HCT116 (cell line): ENCODE results near the gene CHRND. TPM values are rescaled to one million over a fixed set of nuclear protein-coding genes. Genes with fewer than 3 reads are reported as not detected.

Experiments used
- ATAC-seq: fragments of 200-7000 bp; cut with Tn5 transposase; 2 replicates; pipeline ENCODE4 v1.9.1; 2020; ENCODE audit warnings: mild to moderate bottlenecking, moderate library complexity
- BruUV-seq: library from RNA; stranded (reverse); fragments of 400-500 nt; replicated peaks from 2 replicates; lab custom pipeline; 2021; lab: Mats Ljungman, UMichigan
- CTCF ChIA-PET: fragments of 300-600 bp; sonication (Branson Sonifier 250); formaldehyde crosslinking; loops from one replicate; lab custom pipeline; 2021; ENCODE audit warnings: antibody characterized with exemption; lab: Charles Lee
- POLR2A ChIA-PET: fragments of 300-600, 350-600 bp; sonication (Branson Sonifier 250); formaldehyde crosslinking; loops from one replicate; lab custom pipeline; 2021; ENCODE audit warnings: antibody characterized with exemption; lab: Charles Lee
- RAD21 ChIA-PET, 2 experiments: fragments of 300-600 bp; sonication (Branson Sonifier 250); formaldehyde crosslinking; loops; one replicate each; lab custom pipeline; 2023; ENCODE audit warnings: low total read pairs in 2 of 2; ENCODE audit not compliant: uncharacterized antibody in 2 of 2, unreplicated experiment in 2 of 2, low non-redundant PET in 1 of 2; lab: Charles Lee
- DNase-seq: peaks from one replicate; pipeline ENCODE4 v3.0.0-alpha.2; 2010; ENCODE audit warnings: low read depth, low spot score
- H2AFZ ChIP-seq: fragments of 200-600 bp; shearing (Covaris generic), sonication (generic); 2 replicates; pipeline ENCODE4 v1.6.1; 2017; ENCODE audit warnings: low read depth, mixed run types, mixed read lengths, antibody characterized with exemption, low read length; ENCODE audit not compliant: poor library complexity, severe bottlenecking
- H3K27ac ChIP-seq: 2 replicates; pipeline ENCODE4 v1.5.1; 2012; ENCODE audit warnings: low read depth, low read length
- H3K27me3 ChIP-seq: fragments of 200-600 bp; sonication (generic); 2 replicates; pipeline ENCODE4 v1.6.1; 2016; ENCODE audit warnings: mixed run types, low read length, mixed read lengths; ENCODE audit not compliant: insufficient read depth
- H3K36me3 ChIP-seq, 2 experiments: fragments of 200-500 bp in 1 of 2; fragments of 200-600 bp in 1 of 2; sonication (Bioruptor generic) in 1 of 2; sonication (generic) in 1 of 2; 2 replicates each; pipeline versions ENCODE4 v1.5.1 to v1.6.1; 2014 to 2016; ENCODE audit warnings: low read length in 2 of 2, inconsistent platforms in 1 of 2, mixed read lengths in 1 of 2, mixed run types in 1 of 2; ENCODE audit not compliant: insufficient read depth in 2 of 2, control insufficient read depth in 1 of 2
- H3K4me1 ChIP-seq, 2 experiments: fragments of 200-600 bp in 1 of 2; sonication (generic) in 1 of 2; 2 replicates each; pipeline versions ENCODE4 v1.5.1 to v1.6.1; 2012 to 2017; ENCODE audit warnings: low read length in 2 of 2, inconsistent platforms in 1 of 2, mild to moderate bottlenecking in 1 of 2, mixed read lengths in 1 of 2, mixed run types in 1 of 2, moderate library complexity in 1 of 2; ENCODE audit not compliant: insufficient read depth in 2 of 2, control insufficient read depth in 1 of 2
- H3K4me2 ChIP-seq: fragments of 200-600 bp; sonication (generic); 2 replicates; pipeline ENCODE4 v1.6.1; 2017; ENCODE audit warnings: mixed run types, low read length, mixed read lengths
- H3K4me3 ChIP-seq, 2 experiments: fragments of 200-600 bp in 1 of 2; sonication (generic) in 1 of 2; replicated peaks in 1 of 2; 2 replicates each; pipeline ENCODE4 v1.5.1; 2011 to 2016; ENCODE audit warnings: low read length in 2 of 2, control low read depth in 1 of 2, low read depth in 1 of 2, mild to moderate bottlenecking in 1 of 2, mixed read lengths in 1 of 2, mixed run types in 1 of 2
- H3K79me2 ChIP-seq: fragments of 200-600 bp; sonication (generic); 2 replicates; pipeline ENCODE4 v1.6.1; 2017; ENCODE audit warnings: mild to moderate bottlenecking, mixed run types, low read length, moderate library complexity, mixed read lengths; ENCODE audit not compliant: insufficient read depth
- H3K9ac ChIP-seq: fragments of 200-600 bp; sonication (generic); 2 replicates; pipeline ENCODE4 v1.6.1; 2016; ENCODE audit warnings: low read length, mixed read lengths
- H3K9me2 ChIP-seq: fragments of 200-600 bp; sonication (generic), shearing (Covaris generic); 2 replicates; pipeline ENCODE4 v1.6.1; 2017; ENCODE audit warnings: mixed run types, mild to moderate bottlenecking, moderate library complexity; ENCODE audit not compliant: insufficient read depth
- H3K9me3 ChIP-seq, 2 experiments: fragments of 200-500 bp in 1 of 2; fragments of 200-600 bp in 1 of 2; sonication (Bioruptor generic) in 1 of 2; sonication (generic) in 1 of 2; 2 replicates each; pipeline ENCODE4 v1.6.1; 2014 to 2017; ENCODE audit warnings: low read length in 2 of 2, mixed read lengths in 2 of 2, inconsistent platforms in 1 of 2, low read depth in 1 of 2, mild to moderate bottlenecking in 1 of 2, mixed run types in 1 of 2, moderate library complexity in 1 of 2; ENCODE audit not compliant: control insufficient read depth in 1 of 2, insufficient read depth in 1 of 2
- H4K20me1 ChIP-seq: fragments of 200-600 bp; sonication (generic), shearing (Covaris generic); 2 replicates; pipeline ENCODE4 v1.6.1; 2017; ENCODE audit warnings: mixed run types, mild to moderate bottlenecking, moderate library complexity; ENCODE audit not compliant: insufficient read depth
- CBX3 ChIP-seq: IDR thresholded peaks from 2 replicates; pipeline ENCODE4 v1.6.1; 2012; ENCODE audit warnings: low read depth
- CEBPB ChIP-seq: IDR thresholded peaks from 2 replicates; pipeline ENCODE4 v1.6.1; 2012; ENCODE audit warnings: low read depth
- EGR1 ChIP-seq: IDR thresholded peaks from 2 replicates; pipeline ENCODE4 v1.6.1; 2012; ENCODE audit warnings: low read depth
- EZH2phosphoT487 ChIP-seq: fragments of 200-600 bp; IDR thresholded peaks from 2 replicates; pipeline ENCODE4 v1.6.1; 2018; ENCODE audit warnings: antibody characterized with exemption, borderline replicate concordance
- FOSL1 ChIP-seq: IDR thresholded peaks from 2 replicates; pipeline ENCODE4 v1.6.1; 2012; ENCODE audit warnings: low read depth
- POLR2A ChIP-seq: IDR thresholded peaks from 2 replicates; pipeline ENCODE4 v1.7.0; 2011; ENCODE audit warnings: borderline replicate concordance; ENCODE audit not compliant: insufficient read depth, insufficient read length; ENCODE audit errors: extremely low read depth
- POLR2AphosphoS5 ChIP-seq: IDR thresholded peaks from 2 replicates; pipeline ENCODE4 v1.6.1; 2011; ENCODE audit warnings: mild to moderate bottlenecking, low read depth, low read length, moderate library complexity
- RAD21 ChIP-seq: IDR thresholded peaks from 2 replicates; pipeline ENCODE4 v1.6.1; 2012; ENCODE audit warnings: low read depth, mild to moderate bottlenecking
- SIN3A ChIP-seq: IDR thresholded peaks from 2 replicates; pipeline ENCODE4 v1.6.1; 2012; ENCODE audit warnings: low read depth
- SP1 ChIP-seq: IDR thresholded peaks from 2 replicates; pipeline ENCODE4 v1.6.1; 2012; ENCODE audit warnings: low read depth
- YY1 ChIP-seq: IDR thresholded peaks from 2 replicates; pipeline ENCODE4 v1.6.1; 2011; ENCODE audit warnings: low read length, low read depth, moderate library complexity, mild to moderate bottlenecking; ENCODE audit not compliant: insufficient replicate concordance; ENCODE audit errors: extremely low read depth
- ZBTB33 ChIP-seq: IDR thresholded peaks from 2 replicates; pipeline ENCODE4 v1.6.1; 2011; ENCODE audit warnings: mild to moderate bottlenecking, low read length, moderate library complexity; ENCODE audit not compliant: insufficient replicate concordance; ENCODE audit errors: extremely low read depth
- intact Hi-C: fragments of 100-400 bp; cut with micrococcal nuclease; formaldehyde crosslinking; loops from 2 replicates; pipeline ENCODE4 v1.10.0; 2022
- total RNA-seq: library from RNA; stranded (reverse); gene quantifications from one replicate; pipeline ENCODE4 v1.2.1, GENCODE V29; 2021; ENCODE audit not compliant: unreplicated experiment
- TF ChIP-seq, protein P1 (sequence below): IDR thresholded peaks from 2 replicates; pipeline ENCODE4 v1.6.1; 2012
- TF ChIP-seq, protein P2 (sequence below): IDR thresholded peaks from 2 replicates; pipeline ENCODE4 v1.6.1; 2012; ENCODE audit warnings: low read depth

CHRND gene
- total RNA-seq, 1 experiment from 2014 or later, result not detected

DNA sequence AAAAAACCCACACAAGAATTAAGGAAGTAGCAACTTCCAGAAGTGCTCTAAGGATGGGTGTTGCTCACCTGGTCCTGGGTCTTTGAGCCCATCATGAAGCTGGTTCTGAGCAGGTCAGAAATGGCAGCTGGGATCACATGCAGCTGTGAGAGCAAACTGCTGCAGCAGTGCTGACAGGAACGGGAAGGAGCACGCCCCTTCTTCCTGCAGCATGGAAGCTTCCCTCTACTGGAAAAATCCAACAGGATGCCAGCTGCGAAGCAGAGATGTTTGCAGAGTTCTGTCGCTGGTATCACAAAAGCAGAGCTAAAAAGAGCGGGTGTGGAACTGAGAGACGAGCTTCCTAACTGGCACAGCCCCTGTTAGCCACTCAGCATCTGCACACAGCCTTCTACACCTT, 58.3 kb downstream of the CHRND start:
- Histone ChIP-seq H4K20me1 (no peaks in the 10 kb centered on the region), H3K27ac (no peak overlapping the region), H3K36me3 (no peaks in the 10 kb centered on the region; a peak in 2 of 4 replicates), H3K4me1 (peaks cover 5 to 8% of the 10 kb centered on the region in 2 experiments; a peak in 3 of 4 replicates), H3K4me3 (no peak overlapping the region), H3K27me3 (no peaks in the 10 kb centered on the region), H3K4me2 (no peak overlapping the region), H3K9me2 (no peaks in the 10 kb centered on the region), H3K79me2 (no peaks in the 10 kb centered on the region), H3K9me3 (no peaks in the 10 kb centered on the region), H2AFZ (no peak overlapping the region), H3K9ac (no peak overlapping the region)
- intact Hi-C loops, result no loop called here
- RAD21 ChIA-PET, result no interaction called here
- no TSS peak for BruUV-seq
- POLR2A ChIA-PET, result no interaction called here
- no peak for ATAC-seq
- TF ChIP-seq RAD21 (no peak), YY1 (no peak), POLR2A (no peak), SIN3A (no peak), EGR1 (no peak), POLR2AphosphoS5 (no peak), CEBPB (no peak), ZBTB33 (no peak), EZH2phosphoT487 (no peak), SP1 (no peak), CBX3 (no peak), FOSL1 (no peak)
- TF ChIP-seq, protein P1, sequence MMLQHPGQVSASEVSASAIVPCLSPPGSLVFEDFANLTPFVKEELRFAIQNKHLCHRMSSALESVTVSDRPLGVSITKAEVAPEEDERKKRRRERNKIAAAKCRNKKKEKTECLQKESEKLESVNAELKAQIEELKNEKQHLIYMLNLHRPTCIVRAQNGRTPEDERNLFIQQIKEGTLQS, result no peak
- TF ChIP-seq, protein P2, sequence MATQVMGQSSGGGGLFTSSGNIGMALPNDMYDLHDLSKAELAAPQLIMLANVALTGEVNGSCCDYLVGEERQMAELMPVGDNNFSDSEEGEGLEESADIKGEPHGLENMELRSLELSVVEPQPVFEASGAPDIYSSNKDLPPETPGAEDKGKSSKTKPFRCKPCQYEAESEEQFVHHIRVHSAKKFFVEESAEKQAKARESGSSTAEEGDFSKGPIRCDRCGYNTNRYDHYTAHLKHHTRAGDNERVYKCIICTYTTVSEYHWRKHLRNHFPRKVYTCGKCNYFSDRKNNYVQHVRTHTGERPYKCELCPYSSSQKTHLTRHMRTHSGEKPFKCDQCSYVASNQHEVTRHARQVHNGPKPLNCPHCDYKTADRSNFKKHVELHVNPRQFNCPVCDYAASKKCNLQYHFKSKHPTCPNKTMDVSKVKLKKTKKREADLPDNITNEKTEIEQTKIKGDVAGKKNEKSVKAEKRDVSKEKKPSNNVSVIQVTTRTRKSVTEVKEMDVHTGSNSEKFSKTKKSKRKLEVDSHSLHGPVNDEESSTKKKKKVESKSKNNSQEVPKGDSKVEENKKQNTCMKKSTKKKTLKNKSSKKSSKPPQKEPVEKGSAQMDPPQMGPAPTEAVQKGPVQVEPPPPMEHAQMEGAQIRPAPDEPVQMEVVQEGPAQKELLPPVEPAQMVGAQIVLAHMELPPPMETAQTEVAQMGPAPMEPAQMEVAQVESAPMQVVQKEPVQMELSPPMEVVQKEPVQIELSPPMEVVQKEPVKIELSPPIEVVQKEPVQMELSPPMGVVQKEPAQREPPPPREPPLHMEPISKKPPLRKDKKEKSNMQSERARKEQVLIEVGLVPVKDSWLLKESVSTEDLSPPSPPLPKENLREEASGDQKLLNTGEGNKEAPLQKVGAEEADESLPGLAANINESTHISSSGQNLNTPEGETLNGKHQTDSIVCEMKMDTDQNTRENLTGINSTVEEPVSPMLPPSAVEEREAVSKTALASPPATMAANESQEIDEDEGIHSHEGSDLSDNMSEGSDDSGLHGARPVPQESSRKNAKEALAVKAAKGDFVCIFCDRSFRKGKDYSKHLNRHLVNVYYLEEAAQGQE, result no peak
- no peak for DNase-seq
- CTCF ChIA-PET, result no interaction called here

Other genes starting within 250 kb of the CHRND start
- gene ALPP, start 147.4 kb upstream of the CHRND start, total RNA-seq, result 0.34 TPM
- 0.10 TPM for gene ALPG, start 119.3 kb upstream of the CHRND start, total RNA-seq
- not detected for gene ALPI, start 70.0 kb upstream of the CHRND start, total RNA-seq
- not detected for gene ECEL1, start 38.3 kb upstream of the CHRND start, total RNA-seq
- not detected for gene PRSS56, start 5.8 kb upstream of the CHRND start, total RNA-seq
- gene CHRNG, start 13.5 kb downstream of the CHRND start, total RNA-seq, result not detected
- 6.0 TPM for gene TIGD1, start 24.4 kb downstream of the CHRND start, total RNA-seq
- gene EIF4E2, start 24.5 kb downstream of the CHRND start, total RNA-seq, result 58.6 TPM
- 0.52 TPM for gene EFHD1, start 107.4 kb downstream of the CHRND start, total RNA-seq
- 60.6 TPM for gene GIGYF2, start 171.2 kb downstream of the CHRND start, total RNA-seq